HFF-Myc (cell line): Measurements from ENCODE around the gene MRPL34.
A peak's percentile ranks its signal among the peaks of the same experiment; 100 is the strongest.

Experiments
- DNase-seq: peaks from one replicate; pipeline ENCODE4 v3.0.0-alpha.2; 2011; ENCODE audit warnings: low read depth; ENCODE audit errors: extremely low read depth
- H3K4me3 ChIP-seq: replicated peaks from 2 replicates; pipeline ENCODE4 v1.5.1; 2011; ENCODE audit warnings: low read depth, mild to moderate bottlenecking, control low read depth, low read length
- TF ChIP-seq, protein P1 (sequence below): IDR thresholded peaks from 2 replicates; pipeline ENCODE4 v1.5.1; 2012; ENCODE audit warnings: mild to moderate bottlenecking, low read depth, low read length, control low read depth; ENCODE audit errors: missing control alignments

The MRPL34 gene

DNA sequence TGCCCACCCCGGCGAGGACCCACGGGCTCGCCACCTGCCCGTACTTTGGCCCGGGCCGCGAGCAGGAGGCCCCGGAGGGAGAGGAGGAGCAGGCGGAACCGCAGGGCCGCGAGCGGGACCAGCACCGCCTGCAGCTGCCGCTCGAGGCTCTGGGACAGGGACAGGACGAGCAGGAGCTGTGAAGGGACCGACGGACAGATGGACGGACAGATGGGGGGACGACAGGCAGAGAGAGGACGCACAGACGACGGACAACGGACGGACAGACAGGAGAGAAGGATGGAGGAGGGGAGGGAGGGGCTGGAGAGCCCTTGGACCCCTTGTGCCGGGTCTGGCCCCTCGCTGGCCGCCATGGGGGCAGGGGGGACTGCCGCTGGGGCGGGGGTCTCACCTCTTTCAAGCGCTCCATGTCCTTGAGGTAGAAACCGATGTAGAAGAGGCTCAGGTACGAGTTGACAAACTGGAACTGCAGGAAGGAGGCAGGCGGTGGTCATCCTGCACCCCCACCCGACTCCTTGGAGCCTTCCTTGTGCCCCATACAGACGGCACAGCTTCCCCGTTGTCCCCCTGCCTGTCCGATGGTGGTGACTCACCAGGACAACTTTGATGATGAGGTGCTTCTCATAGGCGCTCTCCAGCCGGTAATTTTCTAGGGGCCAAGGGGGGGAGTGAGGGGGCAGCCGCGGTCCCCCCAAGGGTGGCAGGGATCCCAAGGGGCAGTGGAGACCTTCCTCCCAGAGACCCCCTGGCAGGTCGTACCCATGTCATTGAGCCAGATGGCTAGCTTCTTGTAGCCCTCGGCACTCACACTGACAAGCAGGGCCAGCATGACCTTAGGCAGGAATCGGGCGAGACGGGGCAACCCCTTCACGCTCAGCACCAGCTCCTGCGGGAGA is 23.9 kb downstream of the MRPL34 start:
- no peak for DNase-seq
- TF ChIP-seq, protein P1, sequence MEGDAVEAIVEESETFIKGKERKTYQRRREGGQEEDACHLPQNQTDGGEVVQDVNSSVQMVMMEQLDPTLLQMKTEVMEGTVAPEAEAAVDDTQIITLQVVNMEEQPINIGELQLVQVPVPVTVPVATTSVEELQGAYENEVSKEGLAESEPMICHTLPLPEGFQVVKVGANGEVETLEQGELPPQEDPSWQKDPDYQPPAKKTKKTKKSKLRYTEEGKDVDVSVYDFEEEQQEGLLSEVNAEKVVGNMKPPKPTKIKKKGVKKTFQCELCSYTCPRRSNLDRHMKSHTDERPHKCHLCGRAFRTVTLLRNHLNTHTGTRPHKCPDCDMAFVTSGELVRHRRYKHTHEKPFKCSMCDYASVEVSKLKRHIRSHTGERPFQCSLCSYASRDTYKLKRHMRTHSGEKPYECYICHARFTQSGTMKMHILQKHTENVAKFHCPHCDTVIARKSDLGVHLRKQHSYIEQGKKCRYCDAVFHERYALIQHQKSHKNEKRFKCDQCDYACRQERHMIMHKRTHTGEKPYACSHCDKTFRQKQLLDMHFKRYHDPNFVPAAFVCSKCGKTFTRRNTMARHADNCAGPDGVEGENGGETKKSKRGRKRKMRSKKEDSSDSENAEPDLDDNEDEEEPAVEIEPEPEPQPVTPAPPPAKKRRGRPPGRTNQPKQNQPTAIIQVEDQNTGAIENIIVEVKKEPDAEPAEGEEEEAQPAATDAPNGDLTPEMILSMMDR = no peak
- no peak overlapping the region for H3K4me3 ChIP-seq

DNA sequence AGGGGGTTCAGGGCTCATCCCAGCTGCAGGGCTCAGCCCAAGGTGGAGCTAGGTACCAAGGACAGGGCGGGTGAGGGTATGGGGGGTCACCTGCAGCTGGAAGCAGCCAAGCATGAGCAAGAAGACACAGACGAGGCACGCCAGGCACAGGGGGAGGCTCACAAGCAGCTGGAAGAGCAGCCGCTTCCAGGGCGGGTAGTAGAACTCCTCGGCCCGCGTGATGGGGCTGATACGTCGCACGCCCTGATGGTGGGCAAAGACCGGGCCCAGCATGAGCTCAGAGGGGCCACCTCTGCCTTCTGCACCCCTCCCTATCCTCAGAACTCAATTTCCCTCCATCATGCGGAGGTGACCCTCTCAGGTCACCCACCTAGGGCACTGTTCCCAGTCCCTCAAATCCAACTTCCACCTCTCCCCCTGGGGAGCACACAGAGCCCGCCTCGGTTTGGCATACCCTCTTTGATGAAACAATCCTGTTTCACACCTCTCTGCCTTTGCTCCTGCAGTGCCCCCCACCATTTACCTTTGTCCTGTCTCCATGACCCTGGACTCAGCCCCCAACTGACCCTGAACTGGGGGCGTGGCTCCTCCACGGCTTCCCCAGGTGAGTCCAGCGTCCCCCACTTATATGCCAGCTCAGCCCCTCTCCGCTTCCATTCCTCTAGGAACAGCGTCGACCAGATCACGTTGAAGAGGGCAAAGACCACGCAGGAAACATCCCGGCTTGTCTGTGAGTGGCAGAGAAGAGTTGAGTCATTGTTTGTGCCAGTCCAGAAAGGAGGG is 24.8 kb downstream of the MRPL34 start:
- no peak overlapping the region for H3K4me3 ChIP-seq
- TF ChIP-seq, protein P1 = no peak
- DNase-seq = no peak

DNA sequence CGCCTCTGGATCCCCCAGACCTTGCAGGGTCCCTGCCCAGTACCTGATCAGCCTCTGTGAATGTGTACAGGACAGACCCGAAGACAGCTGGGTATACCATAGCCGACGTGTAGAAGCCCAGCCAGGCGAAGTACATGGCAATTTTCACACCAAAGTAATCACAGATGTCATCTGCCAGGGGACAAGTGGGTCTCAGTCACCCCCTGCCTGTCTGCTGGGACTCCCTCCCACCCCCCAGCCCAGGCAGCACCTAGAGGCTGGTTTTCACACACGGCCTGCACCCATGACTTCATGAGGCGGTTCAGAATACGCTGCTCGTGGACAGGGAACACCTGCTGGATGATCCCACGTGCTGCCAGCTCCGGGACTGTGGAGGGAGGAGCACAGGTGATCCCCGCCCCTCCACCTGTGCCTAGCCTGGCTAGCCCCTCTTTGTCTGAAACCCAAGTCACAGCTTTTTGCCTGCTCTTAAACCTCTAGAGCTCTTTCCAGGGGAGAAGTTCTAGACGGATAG is 25.4 kb downstream of the MRPL34 start:
- TF ChIP-seq, protein P1 = no peak
- no peak overlapping the region for H3K4me3 ChIP-seq
- no peak for DNase-seq

DNA sequence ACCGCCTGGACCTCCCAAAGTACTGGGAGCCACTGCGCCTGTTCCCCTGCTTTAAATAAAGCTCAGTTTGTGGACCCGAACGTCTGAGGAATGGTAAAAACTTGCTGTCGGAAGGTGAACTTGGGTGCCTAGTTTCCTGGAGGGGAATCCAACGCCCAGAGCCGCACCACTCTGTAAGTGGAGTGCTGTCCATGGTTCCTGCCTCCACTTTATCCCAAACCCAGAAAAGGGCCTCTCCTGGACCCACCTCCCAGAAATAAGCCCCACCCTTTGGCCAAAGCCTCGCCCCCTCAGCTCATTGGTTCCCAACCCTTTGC is 26.6 kb downstream of the MRPL34 start:
- H3K4me3 ChIP-seq = no peak overlapping the region
- DNase-seq = no peak
- TF ChIP-seq, protein P1 = no peak

DNA sequence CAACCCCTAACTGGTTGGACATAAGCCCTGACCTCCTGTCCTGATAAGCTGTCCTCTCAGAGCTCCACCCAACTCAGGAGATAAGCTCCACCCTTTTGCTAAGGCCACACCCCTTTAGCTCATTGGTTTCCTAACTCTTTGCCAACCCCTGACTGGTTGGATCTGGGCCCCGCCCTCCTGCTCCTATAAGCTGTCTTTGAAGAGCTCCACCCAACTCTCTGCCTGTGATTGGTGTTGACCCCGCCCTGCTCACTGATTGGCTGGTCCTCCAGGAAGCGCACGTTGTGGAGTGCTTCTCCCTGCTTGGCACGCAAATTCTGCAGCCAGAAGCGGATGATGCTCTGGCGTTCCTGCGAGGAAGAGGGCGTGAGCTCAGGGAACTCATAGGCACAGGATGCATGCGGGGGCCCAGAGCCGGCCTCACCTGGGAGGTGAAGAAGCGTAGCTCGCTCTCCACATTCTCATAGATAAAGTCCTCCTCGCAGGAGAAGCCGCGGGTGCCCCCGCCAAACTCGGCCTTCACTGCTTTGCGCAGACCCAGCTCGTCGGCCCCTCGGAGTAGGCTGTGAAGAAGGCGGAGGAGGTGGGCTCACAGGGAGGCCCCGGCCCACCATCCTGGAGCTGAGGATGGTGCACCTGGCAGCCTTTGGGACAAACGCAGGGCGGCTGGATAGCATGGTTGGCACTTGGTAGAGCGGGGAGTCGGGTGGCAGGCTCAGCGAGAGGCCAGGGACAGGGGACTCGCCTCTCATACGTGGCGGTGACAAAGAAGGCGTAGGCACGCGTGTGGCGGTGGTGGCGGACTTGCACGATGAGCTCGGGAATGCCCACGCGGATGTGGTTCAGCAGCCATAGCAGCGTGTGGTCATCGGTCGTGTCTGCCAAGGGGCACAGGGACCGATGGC is 27.3 kb downstream of the MRPL34 start:
- peak; percentile 20 for DNase-seq
- H3K4me3 ChIP-seq = no peak overlapping the region
- TF ChIP-seq, protein P1 = no peak
